NCI-H460 (cell line): ENCODE measurements around the gene MBD3. TPM values are rescaled to one million over a fixed set of nuclear protein-coding genes. Genes with fewer than 3 reads are reported as not detected.
"Not testable (repeated sequence)": the region's sequence is repeated elsewhere in the genome, so short reads cannot be mapped to it uniquely, and the experiment has no call there.

ENCODE experiments used
- DNase-seq: peaks from one replicate; pipeline ENCODE4 v3.0.0-alpha.2; 2016; ENCODE audit warnings: low read depth; ENCODE audit errors: extremely low read depth
- polyA plus RNA-seq: library from polyadenylated mRNA; depleted of rRNA; stranded (reverse); fragments of >200 nt; gene quantifications from 2 replicates; pipeline ENCODE4 v1.2.3, GENCODE V29; 2014; cell fraction: nucleus; rRNA removed
- total RNA-seq: library from RNA; depleted of rRNA; stranded (reverse); fragments of >200 nt; shearing (Covaris generic); gene quantifications from 2 replicates; pipeline ENCODE4 v1.2.3, GENCODE V29; 2014; rRNA removed

Gene MBD3, protein sequence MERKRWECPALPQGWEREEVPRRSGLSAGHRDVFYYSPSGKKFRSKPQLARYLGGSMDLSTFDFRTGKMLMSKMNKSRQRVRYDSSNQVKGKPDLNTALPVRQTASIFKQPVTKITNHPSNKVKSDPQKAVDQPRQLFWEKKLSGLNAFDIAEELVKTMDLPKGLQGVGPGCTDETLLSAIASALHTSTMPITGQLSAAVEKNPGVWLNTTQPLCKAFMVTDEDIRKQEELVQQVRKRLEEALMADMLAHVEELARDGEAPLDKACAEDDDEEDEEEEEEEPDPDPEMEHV
- 70.8 and 77.2 TPM in 2 replicates for total RNA-seq
- polyA plus RNA-seq = 147 and 170 TPM in 2 replicates

DNA sequence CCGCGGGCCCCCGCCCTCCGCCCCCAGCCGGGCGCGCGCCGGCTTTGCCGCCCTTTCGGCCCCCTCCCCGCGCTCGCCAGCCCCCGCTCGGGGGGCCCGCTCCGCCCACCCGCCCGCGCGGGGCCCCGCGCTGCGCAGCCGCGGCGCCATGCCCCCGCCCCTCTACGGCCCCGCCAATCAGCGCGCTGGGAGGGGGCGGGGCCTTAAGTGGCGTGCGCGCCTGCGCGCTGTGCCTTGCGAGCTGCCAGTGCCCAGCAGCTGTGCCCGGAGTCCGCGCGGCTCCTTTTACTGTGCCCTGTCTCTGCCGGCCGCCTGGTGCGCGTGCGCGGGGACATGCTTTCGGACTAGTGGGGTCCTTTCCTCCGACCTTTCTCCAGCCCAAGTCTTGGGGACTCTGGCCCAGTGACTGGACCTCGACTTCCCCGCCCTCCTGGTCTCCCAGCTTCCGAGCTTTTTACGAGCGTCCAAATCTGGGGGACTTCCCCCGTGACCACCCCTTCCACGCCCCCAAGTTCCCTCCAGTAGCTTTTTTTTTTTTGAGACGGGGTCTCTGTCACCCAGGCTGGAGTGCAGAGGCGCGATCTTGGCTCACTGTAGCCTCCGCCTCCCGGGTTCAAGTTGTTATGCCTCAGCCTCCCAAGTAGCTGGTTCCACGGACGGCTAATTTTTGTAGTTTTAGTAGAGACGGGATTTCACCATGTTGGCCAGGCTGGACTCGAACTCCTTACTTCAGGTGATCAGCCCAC, at the start of gene MBD3:
Gene MBD3 (minus strand): TSS at position 111 of the 746 bp plus-strand sequence. CDS start 234 bp downstream, outside the sequence.
- peak; percentile 88 for DNase-seq

DNA sequence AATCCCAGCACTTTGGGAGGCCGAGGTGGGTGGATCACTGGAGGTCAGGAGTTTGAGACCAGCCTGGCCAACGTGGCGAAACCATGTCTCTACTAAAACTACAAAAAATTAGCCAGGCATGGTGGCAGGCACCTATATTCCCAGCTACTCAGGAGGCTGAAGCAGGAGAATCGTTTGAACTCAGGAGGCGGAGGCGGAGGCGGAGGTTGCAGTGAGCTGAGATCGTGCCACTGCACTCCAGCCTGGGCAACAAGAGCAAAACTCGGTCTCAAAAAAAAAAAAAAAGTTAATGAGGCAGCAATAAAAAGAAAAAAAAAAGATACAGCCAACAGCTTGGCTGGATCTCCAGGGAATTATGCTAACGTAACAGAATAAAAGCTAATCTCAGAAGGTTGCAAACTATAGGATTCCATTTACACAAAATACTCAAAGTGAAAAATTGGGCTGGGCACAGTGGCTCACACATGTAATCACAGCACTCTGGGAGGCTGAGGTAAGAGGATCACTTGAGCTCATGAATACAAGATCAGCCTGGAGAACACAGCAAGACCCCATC, 48.3 kb upstream of the MBD3 start:
- DNase-seq = not testable (repeated sequence)

DNA sequence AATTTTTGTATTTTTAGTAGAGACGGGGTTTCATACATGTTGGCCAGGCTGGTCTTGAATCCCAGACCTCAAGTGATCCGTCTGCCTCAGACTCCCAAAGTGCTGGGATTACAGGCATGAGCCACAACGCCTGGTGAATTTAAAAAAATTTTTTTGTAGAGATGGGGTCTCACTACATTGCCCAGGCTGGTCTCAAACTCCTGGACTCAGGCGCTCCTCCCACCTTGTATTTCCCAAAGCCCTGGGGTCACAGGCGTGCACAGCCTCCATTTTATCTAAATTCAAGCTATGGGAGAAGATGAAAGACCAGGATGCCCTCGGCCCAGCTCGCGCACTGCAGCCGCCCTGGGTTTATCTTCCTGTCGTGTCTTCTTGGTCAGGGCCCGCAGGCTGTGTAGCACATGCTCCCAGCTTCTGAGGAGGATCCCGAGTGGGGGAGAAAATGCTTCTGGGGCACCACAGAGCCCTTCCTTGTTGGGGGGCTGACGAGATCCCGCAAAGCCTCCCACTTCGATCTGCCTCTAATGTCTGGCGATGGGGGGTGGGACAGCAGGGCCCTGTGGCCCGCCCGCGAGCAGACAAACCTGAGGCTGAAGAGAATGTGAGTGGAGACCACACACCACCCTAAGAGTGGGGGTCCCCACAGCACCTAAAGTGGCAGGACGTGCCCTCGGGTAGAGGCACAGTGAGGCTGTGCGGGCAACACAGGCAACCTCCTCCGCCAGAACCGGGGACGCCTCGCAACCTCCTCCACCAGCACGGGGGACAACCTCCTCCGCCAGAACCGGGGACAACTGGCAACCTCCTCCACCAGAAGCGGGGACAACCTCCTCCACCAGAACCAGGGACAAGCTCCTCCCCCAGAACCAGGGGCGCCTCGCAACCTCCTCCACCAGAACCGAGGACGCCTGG, 43.9 kb upstream of the MBD3 start:
- no peak for DNase-seq

DNA sequence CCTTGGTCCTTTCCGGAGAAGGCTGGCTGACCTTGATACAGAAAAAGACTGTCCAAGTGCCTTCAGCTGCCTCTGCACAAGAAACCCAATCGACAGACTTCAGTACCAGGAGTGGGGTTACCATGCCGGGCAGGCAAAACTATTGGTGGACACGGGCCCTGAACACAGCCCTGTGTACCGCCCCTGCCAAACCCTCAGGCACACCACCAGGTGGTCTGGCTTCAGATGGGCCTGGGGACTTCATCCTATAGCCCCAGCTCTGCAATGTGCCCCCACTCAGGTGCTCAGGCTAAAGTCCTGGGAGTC, 42.2 kb upstream of the MBD3 start:
- no peak for DNase-seq

DNA sequence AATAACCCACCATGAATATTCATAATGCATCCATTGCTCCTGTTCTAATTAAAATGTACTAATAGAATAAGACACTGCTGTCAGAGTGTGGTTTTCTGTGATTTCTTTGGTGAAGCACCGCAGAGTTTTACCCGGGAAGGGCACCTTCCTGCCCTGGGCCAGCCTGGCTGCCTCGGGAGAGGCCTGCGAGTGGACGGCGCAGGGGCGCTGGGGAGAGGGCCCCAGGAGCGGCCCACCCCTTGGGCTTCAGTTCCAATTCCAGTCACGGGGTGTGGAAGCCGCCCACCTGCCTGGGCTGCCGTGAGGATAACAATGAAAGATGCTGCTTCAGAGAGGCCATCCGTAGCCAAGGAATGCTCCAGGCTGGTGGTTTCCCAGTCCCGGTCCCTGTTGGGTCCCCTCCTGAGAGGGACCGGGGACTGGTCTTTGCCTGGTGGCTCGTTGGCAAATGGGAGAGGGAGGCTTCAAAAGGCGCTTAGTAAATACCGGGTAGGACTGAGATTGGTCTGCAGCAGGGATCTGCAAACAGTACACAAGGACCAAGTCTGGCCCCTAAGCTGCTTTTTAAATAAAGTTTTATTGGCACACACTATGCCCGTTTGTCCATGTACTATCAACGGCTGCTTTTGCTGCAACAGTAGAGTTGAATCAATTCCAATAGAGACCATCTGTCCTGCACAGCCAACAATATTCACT, 41.7 kb upstream of the MBD3 start:
- no peak for DNase-seq

DNA sequence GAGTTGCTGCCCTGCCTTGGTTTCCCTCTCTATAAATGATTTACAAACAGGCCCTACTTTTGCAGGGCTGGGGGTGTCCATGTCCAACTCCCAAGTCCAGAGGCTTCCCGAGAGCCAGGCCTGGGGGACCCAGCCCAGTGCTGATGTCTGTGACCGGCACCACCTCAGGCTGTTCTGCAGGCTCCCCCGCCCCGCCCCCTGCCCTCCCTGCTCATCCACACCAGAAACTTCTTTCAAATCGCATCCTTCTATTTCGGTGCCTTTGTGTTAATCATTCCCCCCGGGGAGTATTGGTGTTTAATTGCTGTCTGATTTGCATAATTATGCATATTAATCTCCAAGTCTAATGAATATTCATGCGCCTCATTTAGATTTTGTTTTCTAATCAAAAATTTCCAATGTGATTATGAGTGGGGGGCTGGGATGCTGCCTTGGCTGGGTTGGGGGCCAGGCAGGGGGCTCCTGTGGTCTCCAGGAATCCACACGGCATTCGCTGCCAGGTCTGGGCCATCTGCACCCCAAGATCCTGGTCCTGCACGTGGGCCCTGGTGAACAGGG, 40.7 kb upstream of the MBD3 start:
- no peak for DNase-seq

DNA sequence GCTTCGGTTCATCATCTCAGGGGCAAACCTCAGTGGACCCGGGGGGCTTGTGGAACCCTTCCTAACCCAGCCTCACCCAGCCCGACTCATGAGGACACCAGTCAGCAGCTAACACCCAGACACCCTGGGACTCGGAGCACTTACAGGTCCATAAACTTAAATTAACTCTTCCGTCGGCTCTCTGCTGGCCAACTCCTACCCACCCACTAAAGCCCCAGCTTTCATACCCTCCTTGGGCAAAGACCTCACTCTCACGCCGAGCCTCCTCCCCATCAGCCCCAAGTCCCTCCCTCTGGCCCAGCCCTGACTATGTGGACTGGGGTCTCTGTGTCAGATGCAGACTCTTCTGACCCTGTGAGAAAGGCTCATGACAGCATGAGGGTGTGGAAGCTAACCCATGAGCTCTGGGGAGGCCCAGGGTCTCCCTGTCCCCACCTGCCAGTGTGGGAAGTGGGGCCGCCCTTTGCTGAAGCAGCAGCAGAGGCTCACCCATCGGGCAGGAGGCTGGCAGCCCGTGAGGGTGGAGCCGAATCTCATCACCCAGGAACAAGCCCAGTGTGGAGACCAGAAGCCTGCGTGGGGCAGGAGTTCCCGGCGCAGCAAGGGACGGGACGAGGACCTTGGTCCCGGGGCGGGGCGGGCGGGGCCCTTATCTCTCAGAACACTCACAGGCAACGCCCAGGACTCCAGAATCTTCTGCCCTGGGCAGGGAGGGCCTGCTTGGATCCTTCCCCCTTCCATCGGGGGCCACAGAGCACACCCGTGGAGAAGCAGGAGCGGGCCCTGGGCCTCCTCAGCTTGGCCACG, 40.0 kb upstream of the MBD3 start:
- no peak for DNase-seq

DNA sequence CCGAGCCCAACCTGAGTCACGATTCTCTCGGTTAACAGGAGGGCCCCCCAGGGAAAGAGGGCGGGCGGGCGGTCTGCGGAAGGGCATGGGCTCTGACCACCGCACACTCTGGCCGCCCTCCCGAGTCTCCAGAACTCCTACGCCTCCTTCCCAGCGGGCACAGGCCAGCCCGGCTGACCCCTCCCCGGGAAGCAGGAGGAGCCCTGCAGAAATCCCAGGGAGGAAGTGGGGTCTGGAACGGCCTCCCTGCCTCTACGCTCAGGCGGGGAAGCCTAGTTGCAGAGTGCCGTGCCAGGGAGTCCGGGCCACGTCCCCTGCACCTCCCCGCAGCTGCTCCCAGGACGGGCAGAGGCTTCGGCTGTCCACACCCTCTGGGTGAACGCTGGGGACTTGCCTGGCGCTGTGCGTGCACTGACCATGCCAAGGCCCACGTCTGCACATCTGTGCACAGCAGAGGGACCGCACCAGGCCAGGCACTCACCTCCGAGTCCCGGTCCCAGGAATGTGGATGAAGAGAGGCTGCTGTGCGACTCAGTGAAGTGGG, 39.0 kb upstream of the MBD3 start:
- no peak for DNase-seq

DNA sequence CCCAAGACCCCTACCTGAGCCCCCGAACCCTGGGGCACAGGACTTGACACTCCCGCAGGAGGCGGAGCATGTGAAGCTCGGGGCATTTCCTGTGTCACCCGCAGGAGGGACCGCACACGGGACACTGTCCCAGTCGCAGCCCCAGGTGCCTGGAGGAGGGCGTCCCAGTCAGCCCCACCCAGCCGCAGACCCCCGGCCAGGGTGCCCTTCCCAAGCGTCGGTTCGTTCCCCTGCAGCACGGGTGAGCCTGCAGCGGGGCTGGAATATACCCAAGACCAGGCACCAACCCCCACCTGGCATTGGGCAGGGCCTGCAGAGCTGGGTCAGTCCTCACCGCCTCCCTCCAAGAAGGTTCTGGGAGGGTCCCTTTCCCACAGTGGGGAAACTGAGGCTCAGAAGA, 38.1 kb upstream of the MBD3 start:
- no peak for DNase-seq

DNA sequence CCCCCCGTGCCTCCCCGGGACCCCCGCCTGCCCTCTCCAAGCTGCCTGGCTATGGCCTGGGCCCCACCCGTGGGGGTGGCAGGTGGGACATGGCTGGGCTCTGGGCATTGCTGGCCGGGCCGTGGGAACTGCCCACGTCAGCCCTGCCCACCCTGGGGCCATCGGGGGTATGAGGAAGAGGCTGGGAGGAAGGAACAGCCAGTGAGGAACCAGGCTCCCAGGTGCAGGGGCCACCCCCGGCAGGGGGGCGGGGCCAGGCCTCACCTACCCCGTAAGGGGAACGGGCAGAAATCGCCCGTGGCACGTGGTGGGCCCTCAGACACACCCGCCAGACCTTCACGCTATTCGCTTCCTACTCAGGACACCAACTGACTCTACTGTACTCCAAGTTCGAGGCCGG, 37.3 kb upstream of the MBD3 start:
- DNase-seq = no peak

DNA sequence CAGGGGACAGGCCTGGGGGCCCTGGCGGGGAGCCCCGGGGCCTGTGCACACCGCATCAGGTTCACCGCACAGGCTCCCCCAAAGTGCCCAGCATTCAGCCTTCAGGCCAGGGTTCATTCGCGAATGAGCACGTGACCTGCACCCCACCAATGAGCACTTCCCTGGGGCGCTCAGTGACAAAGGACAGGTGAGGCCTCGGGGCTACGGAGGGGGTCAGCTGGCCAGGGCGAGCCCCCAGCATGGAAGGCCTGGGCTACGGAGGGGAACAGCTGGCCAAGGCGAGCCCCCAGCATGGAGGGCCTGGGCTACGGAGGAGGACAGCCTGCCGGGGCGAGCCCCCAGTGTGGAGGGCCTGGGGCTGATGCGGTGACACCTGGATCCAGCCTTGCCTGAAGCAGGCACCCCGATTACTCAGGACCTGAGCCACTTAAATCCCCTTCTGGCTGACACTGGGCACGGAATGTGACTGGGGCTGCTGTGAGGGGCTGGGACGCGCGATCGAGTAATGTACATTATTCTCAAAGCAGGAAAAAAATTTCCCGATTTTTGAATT, 36.7 kb upstream of the MBD3 start:
- DNase-seq = no peak

DNA sequence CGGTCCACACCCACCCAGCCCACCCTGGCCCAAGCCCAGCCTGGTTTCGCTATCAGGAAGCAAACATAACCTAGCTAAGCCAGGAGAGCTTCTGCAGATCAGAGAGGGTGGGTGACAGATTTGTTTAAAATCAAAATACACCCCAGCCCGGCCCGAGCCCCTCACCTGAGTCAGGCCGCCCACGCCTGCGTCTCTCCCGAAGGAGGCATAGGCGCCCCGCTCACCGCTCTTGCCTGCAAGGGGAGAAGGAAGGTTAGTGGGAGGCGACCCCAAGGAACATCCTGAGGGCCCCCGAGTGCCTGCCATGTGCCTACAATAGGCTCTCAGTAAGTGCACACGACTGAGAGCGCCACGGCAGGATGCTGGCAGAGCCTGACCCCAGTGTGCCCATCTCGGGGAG, 34.5 kb upstream of the MBD3 start:
- no peak for DNase-seq

DNA sequence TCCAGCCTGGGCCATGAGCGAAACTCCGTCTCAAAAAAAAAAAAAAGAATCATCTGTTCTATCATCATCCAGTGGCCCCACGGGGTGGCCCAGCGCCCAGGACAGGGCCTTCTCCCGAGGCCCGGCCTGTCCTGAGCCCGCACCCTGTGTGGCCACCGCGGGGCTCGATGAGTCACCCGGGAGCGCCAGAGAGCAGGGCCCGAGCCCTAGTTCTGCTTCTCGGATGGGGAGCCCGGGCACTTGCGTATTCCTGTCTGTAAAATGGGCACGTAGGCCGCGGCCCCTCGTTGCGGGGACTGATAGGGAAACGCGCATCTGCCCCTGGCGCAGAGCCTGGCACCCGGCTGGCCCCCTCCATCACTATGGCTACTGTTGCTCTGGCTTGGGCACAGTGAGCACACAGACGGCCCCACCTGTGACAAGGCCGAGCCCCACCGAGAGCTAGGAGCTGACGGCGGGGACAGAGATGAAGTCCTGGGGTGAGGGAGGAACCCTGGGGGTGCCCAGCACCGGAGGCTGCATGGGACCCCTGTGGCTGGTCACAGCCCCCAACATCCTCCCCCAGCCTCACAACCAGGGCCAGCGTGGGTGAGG, 33.8 kb upstream of the MBD3 start:
- no peak for DNase-seq

DNA sequence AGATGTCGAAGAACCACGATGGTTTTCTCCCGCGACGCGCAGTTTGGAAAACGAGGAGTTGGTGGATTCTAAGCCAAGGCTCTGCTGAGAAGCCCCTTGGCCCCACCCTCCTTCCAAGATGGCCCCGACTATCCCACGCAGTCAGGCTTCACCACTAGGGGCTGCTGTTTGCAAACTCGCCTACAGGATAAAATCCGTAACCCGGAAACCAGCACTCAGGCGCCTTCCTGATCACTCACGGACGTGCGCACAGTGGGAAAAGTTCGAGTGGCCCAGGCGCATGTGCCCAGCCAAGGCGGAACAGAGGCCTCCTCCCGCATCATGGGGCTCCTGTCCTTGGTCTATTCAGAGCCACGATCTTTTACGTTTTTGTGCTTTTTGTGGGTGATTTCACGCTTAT, 31.8 kb upstream of the MBD3 start:
- DNase-seq = peak; percentile 18

DNA sequence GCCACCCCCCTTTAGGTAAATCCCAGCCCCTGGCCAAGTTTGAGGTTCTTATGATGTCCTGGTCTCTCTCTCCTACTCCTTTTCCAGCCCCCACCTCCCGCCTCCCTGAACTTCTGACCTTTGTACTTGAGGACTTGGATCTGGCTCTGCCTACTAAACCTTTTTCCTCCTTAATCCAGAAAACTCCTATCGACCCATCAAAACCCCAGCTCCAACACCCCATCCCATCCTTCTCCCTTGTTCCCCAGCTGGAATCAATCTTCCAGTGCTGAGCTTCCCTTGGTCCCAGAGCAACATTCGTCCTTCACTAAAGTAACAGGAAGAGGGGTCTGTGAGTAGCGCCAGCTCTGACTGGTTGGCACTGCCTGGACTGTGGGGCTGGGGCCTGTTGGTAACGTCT, 29.9 kb upstream of the MBD3 start:
- DNase-seq = no peak

DNA sequence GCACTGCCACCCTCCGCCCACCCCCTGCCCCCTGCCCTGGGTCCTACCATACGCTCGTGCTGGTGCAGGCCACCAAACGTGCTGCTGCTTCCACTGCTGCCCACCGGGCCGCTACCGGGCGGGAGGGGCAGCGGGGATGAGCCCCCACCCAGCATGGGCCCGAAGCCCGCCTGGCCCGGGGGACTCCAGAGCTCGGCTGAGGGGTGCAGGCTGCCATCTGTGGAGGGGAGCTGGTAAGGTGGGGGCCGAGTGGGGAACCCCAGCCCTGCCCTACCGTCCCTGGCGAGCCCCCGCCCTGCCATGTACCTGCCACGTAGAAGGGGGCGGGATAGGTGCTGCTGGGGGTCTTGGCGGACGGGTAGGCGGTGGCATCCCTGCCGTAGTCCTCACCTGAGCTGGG, 29.3 kb upstream of the MBD3 start:
- no peak for DNase-seq

DNA sequence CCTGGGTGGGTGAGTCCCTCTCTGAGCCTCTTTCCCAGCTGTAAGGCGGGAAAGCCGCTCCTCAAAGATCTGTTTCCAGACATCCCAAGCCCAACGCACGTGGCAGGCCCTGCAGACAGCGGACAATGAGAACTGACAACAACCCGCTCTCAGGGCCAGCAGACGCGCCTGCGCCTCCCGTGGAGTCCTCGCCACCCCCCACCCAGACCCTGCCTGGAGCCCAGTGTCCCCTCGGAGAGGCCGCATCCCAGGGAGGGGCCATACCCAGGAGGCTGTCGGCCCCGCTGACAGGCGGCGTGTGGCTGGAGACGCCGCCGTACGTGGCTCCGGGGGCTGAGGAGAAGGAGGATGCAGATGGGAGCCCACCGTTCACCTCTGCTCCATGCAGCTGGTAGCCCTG, 28.9 kb upstream of the MBD3 start:
- no peak for DNase-seq

DNA sequence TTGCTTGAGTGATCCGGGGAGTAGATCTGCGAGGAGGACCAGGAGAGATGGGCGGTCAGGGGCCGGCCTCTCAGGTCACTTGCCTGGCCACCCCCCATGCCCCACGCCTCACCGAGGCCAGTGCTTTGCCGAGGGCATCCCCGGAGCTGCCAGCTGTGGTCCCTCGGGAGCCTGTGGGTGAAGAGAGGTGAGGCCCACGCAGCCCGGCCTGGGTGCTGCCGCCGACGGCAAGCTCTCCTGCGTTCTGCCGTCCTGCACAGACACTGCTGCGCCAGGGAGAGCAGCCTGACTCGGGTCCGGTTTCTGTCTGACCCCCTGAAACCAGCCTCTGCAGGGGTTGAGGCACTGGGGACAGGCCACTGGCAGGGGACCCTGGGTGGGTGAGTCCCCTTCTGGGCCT, 28.4 kb upstream of the MBD3 start:
- no peak for DNase-seq
